ENCODE measurements around the gene KMT2E. TPM values are rescaled to one million over a fixed set of nuclear protein-coding genes. Genes with fewer than 3 reads are reported as not detected.

KMT2E gene
- total RNA-seq, 1 experiment from 2014 or later, result 63.1 TPM

DNA sequence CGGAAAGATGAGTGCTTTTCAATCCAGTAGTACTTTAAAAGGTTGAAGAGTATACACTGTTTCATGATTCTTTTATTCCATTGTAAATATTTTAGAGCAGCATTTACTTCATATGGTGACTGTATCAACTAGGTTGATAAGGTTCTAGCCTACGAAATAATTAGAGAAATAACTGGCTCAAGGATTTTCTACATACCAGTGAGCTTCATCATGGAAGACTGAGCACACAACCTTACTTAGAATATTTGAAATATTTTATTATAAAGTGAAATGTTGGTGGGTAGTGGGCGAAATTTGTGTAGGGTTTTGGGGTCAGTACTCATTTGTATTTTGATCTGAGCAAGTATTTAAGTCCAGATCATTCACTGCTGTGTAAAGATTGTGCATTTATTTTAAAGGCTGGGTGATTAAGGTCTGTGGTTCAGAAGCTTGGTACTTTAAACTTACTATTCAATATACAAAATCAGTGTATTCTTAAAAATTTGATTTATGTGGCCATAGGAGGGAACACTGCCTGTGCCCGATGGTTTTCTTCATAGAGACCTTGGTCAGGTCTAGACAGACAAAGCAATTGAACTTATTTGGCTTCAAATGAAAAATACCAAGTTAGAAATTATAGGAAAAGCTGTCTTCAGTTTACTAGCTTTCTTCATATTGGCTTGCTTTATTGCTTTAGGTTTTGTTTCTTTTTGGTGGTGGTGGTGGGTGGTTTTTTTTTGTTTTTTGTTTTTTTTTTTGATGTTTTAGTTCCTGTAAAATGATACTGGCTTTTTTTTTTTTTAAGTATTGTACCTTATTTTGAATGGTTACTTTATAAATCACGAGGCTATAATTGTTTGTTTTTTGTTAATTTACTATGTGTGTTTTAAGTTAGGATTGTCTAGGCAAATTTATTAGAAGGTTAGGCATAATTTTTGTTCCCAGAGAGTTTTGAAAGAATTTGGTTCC lies 3.0 kb downstream of the KMT2E start:
- intact Hi-C loops (cut with micrococcal nuclease; ENCODE audit: unreplicated experiment), result no loop called here
- Mint-ChIP-seq H3K4me3 (ENCODE audit: unreplicated experiment) (peak overlapping the region; percentile 88), H3K27me3 (ENCODE audit: insufficient read depth, unreplicated experiment) (no peaks in the 10 kb centered on the region), H3K4me1 (ENCODE audit: low read depth, unreplicated experiment) (peaks cover 8% of the 10 kb centered on the region), H3K9me3 (ENCODE audit: unreplicated experiment) (no peaks in the 10 kb centered on the region), H3K36me3 (ENCODE audit: insufficient read depth, unreplicated experiment) (peaks cover 41% of the 10 kb centered on the region), H3K27ac (ENCODE audit: unreplicated experiment) (no peak overlapping the region)
- ChIA-PET POLR2A (no interaction called here), CTCF (no interaction called here)
- Histone ChIP-seq H3K27me3 (replicated peaks; ENCODE audit: control insufficient read depth, insufficient read depth, low read length) (no peaks in the 10 kb centered on the region), H3K4me1 (peaks cover 11% of the 10 kb centered on the region), H3K4me3 (ENCODE audit: low read depth, low read length) (no peak overlapping the region; the same call in 1 of the 2 replicates), H3K36me3 (ENCODE audit: control insufficient read depth, insufficient read depth, low read length) (no peaks in the 10 kb centered on the region), H3K9me3 (no peaks in the 10 kb centered on the region)
- TF ChIP-seq, protein P1, sequence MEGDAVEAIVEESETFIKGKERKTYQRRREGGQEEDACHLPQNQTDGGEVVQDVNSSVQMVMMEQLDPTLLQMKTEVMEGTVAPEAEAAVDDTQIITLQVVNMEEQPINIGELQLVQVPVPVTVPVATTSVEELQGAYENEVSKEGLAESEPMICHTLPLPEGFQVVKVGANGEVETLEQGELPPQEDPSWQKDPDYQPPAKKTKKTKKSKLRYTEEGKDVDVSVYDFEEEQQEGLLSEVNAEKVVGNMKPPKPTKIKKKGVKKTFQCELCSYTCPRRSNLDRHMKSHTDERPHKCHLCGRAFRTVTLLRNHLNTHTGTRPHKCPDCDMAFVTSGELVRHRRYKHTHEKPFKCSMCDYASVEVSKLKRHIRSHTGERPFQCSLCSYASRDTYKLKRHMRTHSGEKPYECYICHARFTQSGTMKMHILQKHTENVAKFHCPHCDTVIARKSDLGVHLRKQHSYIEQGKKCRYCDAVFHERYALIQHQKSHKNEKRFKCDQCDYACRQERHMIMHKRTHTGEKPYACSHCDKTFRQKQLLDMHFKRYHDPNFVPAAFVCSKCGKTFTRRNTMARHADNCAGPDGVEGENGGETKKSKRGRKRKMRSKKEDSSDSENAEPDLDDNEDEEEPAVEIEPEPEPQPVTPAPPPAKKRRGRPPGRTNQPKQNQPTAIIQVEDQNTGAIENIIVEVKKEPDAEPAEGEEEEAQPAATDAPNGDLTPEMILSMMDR (IDR thresholded peaks at IDR 0.05; ENCODE audit: insufficient read depth in 1 of 2, low read depth in 1 of 2, low read length in 1 of 2, severe bottlenecking in 1 of 2, unreplicated experiment in 1 of 2), result no peak
- no TSS peak for BruUV-seq (replicated peaks)
- DNase-seq, result no peak

DNA sequence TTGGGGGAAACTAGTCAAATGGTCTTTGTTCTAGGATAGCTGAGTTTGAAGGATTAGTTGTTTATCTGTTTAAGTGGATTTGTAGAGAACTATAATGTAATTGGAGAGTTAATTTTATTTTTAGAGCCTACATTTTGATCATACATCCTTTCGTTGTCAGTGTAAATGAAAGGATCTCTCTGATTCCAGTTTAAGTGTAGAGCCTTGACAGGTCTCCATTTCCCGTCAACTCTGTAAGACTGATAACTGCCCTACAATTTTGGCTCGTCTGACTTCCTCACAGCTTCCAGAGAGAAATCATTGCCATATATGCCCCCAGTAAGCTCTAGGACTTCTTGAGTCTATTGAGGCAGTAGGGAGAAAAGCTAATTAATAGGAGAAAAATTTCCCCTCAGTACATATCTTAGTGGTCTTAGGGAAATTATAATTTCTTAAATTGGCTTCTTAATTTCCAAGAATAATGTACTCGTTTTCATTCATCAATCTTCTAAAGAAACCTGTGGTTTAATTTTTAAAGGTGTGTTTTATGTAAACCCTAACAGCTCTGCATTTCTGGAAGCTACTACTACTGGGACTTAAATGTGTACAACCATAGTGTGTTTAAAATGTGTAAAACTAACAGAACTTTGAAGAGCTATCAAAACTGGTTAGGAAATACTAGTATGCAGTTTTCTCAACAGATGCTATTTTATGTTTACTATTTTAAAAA lies 3.8 kb downstream of the KMT2E start:
- CTCF ChIA-PET, result no interaction called here
- peak overlapping the region; percentile 88 for H3K4me3 Mint-ChIP-seq (ENCODE audit: unreplicated experiment)
- intact Hi-C loops (cut with micrococcal nuclease; ENCODE audit: unreplicated experiment), result no loop called here
- Histone ChIP-seq H3K27me3 (replicated peaks; ENCODE audit: control insufficient read depth, insufficient read depth, low read length) (no peaks in the 10 kb centered on the region), H3K4me1 (peaks cover 11% of the 10 kb centered on the region), H3K36me3 (ENCODE audit: control insufficient read depth, insufficient read depth, low read length) (no peaks in the 10 kb centered on the region), H3K9me3 (no peaks in the 10 kb centered on the region), H3K4me3 (ENCODE audit: low read depth, low read length) (no peak overlapping the region)
- H3K27ac Mint-ChIP-seq (ENCODE audit: unreplicated experiment), result no peak overlapping the region
- H3K27me3 Mint-ChIP-seq (ENCODE audit: insufficient read depth, unreplicated experiment), result no peaks in the 10 kb centered on the region
- POLR2A ChIA-PET, result no interaction called here
- peaks cover 8% of the 10 kb centered on the region for H3K4me1 Mint-ChIP-seq (ENCODE audit: low read depth, unreplicated experiment)
- no peak for DNase-seq
- TF ChIP-seq, protein P1 (IDR thresholded peaks at IDR 0.05; ENCODE audit: insufficient read depth in 1 of 2, low read depth in 1 of 2, low read length in 1 of 2, severe bottlenecking in 1 of 2, unreplicated experiment in 1 of 2), result no peak
- H3K36me3 Mint-ChIP-seq (ENCODE audit: insufficient read depth, unreplicated experiment), result peaks cover 32% of the 10 kb centered on the region
- no TSS peak for BruUV-seq (replicated peaks)
- no peaks in the 10 kb centered on the region for H3K9me3 Mint-ChIP-seq (ENCODE audit: unreplicated experiment)

DNA sequence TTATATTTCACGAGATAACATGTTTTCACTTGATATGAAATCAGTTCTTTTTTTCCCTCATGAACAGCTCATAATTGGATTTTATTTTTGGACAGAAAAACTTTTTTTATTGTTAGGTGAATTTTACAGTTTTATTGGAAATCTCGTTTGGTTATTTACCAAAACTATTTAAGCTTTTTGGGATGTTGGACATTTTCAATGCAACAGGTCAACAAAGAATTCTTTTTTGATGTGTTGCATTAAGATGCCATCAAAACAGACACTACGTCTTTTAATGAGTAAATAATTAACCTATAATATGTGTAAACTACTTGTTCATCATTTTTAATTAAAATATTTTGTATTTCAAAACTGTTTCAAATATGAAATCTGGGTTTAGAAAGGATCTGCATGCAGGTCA lies 5.3 kb downstream of the KMT2E start:
- H3K27me3 Mint-ChIP-seq (ENCODE audit: insufficient read depth, unreplicated experiment), result no peaks in the 10 kb centered on the region
- POLR2A ChIA-PET, result no interaction called here
- intact Hi-C loops (cut with micrococcal nuclease; ENCODE audit: unreplicated experiment), result no loop called here
- DNase-seq, result no peak
- H3K9me3 Mint-ChIP-seq (ENCODE audit: unreplicated experiment), result no peaks in the 10 kb centered on the region
- no peak overlapping the region for H3K27ac Mint-ChIP-seq (ENCODE audit: unreplicated experiment)
- Histone ChIP-seq H3K4me3 (ENCODE audit: low read depth, low read length) (no peak overlapping the region), H3K36me3 (ENCODE audit: control insufficient read depth, insufficient read depth, low read length) (no peaks in the 10 kb centered on the region), H3K27me3 (replicated peaks; ENCODE audit: control insufficient read depth, insufficient read depth, low read length) (no peaks in the 10 kb centered on the region), H3K9me3 (no peaks in the 10 kb centered on the region), H3K4me1 (peaks cover 11% of the 10 kb centered on the region)
- CTCF ChIA-PET, result interaction anchor here (0.6 kb wide), 1 partner anchor 13 kb away, joined by 6 read pairs; no protein-coding TSS in a partner anchor
- TF ChIP-seq, protein P1 (IDR thresholded peaks at IDR 0.05; ENCODE audit: insufficient read depth in 1 of 2, low read depth in 1 of 2, low read length in 1 of 2, severe bottlenecking in 1 of 2, unreplicated experiment in 1 of 2), result no peak
- peaks cover 18% of the 10 kb centered on the region for H3K36me3 Mint-ChIP-seq (ENCODE audit: insufficient read depth, unreplicated experiment)
- H3K4me1 Mint-ChIP-seq (ENCODE audit: low read depth, unreplicated experiment), result peaks cover 8% of the 10 kb centered on the region
- no TSS peak for BruUV-seq (replicated peaks)
- no peak overlapping the region for H3K4me3 Mint-ChIP-seq (ENCODE audit: unreplicated experiment)

All from Caco-2 (cell line).